Panc1 (cell line): ENCODE results near the gene DFFA.

Experiments
- POLR2AphosphoS5 ChIP-seq: IDR thresholded peaks from 2 replicates; pipeline ENCODE4 v1.6.1; 2012; ENCODE audit warnings: mild to moderate bottlenecking, low read depth, low read length, moderate library complexity
- SIN3A ChIP-seq: IDR thresholded peaks from 2 replicates; pipeline ENCODE4 v1.6.1; 2012; ENCODE audit warnings: low read depth, mild to moderate bottlenecking, low read length, moderate library complexity, borderline replicate concordance; ENCODE audit not compliant: insufficient read depth
- TCF7L2 ChIP-seq: IDR thresholded peaks from 2 replicates; pipeline ENCODE4 v1.6.1; 2011; ENCODE audit warnings: mild to moderate bottlenecking, low read depth, low read length, inconsistent platforms
- TF ChIP-seq, protein P1 (sequence below): fragments of 450-650 bp; IDR thresholded peaks from 2 replicates; pipeline ENCODE4 v1.5.1; 2017; ENCODE audit warnings: mild to moderate bottlenecking

- TF ChIP-seq, protein P1, sequence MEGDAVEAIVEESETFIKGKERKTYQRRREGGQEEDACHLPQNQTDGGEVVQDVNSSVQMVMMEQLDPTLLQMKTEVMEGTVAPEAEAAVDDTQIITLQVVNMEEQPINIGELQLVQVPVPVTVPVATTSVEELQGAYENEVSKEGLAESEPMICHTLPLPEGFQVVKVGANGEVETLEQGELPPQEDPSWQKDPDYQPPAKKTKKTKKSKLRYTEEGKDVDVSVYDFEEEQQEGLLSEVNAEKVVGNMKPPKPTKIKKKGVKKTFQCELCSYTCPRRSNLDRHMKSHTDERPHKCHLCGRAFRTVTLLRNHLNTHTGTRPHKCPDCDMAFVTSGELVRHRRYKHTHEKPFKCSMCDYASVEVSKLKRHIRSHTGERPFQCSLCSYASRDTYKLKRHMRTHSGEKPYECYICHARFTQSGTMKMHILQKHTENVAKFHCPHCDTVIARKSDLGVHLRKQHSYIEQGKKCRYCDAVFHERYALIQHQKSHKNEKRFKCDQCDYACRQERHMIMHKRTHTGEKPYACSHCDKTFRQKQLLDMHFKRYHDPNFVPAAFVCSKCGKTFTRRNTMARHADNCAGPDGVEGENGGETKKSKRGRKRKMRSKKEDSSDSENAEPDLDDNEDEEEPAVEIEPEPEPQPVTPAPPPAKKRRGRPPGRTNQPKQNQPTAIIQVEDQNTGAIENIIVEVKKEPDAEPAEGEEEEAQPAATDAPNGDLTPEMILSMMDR = no peak
- TF ChIP-seq SIN3A (no peak), POLR2AphosphoS5 (no peak), TCF7L2 (no peak)
These were observed 57.0 kb downstream of the DFFA start for GRCh38 chr1:10415211-10415930.
